Islet of Langerhans (tissue), 1 donor: ENCODE measurements around the gene STARD3NL.

ENCODE experiments used
- FAIRE-seq: peaks from one replicate; lab custom pipeline; 2011; peaks lifted over from hg19 to GRCh38; lab: Jason Lieb, UNC

STARD3NL gene

DNA sequence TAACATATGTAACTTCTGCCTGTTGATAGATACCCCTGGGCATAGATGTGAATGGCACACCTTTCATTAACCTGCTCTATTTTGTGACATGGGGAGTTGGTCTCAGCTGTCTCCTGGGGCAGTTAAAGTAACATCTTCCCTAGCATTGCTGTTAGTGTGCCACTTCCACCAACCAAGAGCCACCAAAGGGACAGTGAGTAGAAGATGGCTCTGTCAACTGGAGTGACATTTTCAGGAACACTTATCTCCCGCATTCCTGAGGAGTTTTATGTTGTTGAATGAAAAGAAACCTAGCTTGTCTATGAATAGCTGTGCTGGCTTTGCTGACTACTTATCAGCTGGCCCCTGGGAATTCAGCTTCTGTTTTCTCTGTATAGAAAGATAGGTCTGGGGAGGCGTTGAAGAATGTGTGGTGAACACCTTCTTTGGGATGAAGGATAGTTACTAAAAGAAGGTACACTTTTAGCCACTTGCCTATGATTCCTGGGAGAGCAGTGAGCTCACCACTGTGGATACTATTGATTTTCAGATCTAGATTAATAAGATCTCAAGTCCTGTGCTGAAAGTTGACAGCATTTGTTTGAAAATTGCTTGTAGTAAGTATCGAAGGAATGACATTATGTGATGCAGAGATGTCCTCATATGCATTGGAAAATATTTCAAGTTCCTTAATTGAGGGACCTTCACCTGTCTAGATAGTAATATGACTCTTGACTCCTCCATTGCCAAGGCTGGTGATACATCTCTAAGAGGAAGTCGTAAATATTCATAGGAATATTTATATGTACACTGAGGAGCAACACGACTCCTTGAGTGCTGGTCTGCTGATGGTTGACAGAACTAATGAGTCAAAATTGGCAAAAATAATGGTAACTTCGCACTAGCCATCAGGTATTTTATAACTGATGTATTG is 7.6 kb downstream of the STARD3NL start:
- no peak for FAIRE-seq

DNA sequence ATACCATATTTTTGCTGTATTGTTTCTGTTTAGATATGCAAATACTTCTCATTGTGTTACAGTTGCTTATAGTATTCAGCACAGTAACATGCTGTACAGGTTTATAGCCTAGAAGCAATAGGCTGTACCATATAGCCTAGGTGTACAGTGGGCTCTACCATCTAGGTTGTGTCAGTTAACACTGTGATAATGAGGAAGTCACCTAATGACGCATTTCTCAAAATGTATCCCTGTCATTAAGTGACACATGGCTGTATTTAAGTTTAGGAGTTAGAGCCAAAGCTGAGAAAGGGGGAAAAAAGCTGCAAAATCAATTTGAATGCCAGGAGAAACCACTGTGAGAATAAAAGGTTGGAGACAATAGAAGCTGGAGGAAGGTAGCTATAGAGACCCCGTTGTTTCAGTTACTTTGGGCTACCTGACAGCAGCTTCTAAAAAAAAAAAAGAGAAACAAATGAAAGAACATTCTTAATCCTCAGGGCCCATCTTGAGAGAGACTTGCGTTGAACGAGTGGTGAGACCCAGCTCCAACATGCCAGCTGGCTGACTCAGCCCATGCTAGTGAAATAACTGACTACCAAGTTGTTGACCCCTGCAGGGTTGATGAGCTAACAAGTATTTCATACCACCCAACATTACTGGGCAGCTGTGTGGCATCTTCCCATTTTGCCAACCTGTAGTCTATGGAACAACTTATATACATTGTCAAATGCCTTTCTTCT is 8.7 kb downstream of the STARD3NL start:
- FAIRE-seq = no peak

DNA sequence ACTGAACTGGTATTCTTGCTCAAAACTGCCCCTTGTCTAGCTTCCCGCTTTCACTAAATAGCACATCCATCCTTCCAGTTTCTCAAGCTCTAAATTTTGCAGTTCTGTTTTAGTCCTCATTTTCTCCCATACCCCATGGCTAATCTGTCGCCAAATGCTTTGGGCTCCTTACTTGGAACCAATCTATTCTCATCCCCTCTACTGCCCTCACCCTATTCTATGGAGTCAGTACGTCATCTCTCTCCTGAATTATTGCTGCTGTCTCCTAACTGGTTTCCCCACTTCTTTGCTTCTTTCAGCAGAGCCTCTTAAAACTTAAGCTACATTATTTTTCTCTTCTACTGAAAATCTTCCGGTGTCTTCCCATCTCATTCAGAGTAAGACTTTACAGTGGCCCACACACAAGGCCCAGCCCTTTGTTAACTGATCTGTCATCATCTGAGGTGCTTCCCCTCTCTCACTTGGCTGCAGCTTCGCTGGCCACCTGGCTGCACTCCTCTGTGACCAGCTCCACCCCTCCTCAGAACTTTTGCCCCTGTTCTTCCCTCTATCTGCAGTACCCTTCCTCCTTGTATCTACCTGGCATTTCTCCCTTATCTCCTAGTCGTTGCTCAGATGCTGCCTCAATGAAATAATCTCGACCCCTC is 9.9 kb downstream of the STARD3NL start:
- FAIRE-seq = no peak

DNA sequence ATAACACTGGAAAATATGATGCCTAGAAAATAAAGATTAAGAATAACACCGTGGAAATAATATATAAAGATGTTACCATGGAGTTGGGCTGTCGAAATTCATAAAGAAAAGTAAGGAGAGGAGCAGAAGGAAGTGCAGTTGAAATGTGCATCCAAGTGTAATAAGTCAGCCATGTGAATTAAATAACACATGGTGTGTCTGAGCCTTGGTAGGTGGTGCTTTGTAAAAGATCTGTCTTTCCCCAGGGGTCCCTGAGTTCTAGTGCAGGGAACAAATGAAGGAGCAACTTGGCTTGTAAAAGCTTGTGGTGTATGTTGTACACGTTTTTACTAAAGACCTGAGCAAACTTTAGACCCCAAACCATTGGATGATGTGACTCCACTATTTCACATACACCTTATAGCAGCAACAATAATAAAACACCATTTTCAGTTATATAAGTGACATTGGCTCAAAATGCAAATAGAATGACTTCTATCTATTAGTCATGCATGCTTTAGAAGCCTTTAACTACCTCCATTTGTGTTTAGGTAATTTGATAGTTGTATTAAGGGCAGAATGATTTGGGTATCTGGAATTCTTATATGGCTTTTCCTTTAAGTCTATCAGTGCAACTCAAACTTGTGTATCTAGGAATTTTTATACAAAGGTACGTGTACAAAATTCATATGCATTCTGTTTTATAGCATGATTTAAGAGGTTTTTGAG is 11.3 kb downstream of the STARD3NL start:
- no peak for FAIRE-seq

DNA sequence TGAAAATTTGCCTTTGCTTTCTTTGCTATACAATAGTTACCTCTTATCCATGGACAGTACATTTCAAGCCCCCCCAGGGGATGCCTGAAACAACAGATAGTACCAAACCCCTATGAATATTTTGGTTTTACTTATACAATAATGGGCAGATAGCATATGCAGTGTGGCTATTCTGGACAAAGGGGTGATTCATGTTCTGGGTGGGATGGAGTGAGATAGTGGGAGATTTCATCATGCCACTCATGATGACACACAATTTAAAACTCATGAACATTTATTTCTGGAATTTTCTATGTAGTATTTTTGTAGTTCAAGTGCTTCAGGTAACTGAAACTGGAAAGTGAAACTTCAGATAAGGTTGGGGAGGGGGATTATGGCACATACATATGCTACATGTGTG is 12.0 kb downstream of the STARD3NL start:
- FAIRE-seq = no peak

DNA sequence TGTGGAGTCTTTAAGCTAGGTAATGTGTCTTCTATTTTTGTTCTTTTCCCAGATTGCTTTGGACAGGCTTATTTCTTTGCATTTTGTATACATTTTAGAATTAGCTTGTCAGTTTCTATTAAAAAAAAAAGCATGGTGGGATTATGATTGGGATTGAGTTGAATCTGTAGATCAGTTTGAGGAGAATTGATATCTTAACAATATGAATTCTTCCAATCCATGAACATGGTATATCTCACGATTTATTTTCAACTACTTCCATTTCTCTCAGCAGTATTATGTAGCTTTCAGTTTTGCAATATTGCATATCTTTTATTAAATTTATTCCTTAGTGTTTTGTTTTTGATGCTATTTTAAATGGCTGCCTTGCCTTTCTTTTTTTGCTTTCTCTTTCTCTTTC is 13.7 kb downstream of the STARD3NL start:
- no peak for FAIRE-seq

DNA sequence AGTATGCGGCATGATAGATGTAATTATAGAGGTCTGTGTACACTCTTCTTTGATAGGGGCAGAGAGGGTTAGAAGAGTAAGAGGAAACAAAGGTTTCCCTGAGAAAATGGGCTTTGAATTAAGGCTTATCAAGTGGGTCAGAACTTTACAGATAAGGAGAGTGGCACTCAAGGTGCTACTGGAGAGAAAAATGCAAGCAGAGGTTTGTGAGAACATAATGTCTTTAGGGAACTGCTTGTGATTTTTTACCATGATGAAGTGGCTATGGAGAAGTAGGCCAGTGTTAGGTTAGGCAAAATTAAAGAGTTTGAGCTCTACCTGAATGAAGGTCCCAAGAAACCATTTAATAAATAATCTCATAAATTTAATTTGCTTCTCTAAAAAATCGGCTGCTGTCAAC is 14.3 kb downstream of the STARD3NL start:
- no peak for FAIRE-seq

DNA sequence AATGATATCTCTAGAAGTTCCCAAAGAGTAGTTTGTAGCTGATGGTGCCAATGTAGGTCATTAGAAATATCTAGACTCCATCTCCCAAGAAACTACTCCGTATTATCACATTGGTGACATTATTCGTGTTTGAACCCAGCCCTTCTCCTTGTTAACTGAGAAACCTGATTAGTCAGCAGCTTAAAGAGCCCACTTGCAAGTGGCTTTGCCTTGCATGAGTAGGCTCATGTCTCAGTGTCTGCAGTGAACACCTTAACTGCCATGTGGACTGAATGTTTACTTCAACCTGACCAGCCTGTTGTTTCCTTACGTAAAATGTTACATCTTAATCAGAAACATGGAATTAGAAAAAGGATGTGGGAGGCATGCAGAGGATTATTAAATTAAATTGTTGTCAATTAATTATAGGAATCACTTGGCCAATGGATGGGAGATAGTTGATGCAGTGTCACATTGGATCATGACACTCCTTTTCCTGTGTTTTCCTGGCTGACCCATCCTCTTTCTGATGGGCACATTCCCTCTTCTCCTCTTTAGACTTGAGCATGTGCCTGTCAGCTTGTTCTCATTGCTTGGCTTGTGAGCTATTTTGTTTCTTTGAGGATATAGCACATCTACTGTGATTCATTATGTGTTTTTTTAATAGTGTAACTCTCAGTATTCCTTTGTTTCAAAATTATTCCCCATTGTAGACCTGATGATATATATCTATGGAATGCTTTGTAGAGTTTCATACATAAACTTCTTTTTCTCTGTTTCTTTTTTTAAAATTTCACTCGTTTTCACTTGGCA is 18.0 kb downstream of the STARD3NL start:
- FAIRE-seq = no peak

DNA sequence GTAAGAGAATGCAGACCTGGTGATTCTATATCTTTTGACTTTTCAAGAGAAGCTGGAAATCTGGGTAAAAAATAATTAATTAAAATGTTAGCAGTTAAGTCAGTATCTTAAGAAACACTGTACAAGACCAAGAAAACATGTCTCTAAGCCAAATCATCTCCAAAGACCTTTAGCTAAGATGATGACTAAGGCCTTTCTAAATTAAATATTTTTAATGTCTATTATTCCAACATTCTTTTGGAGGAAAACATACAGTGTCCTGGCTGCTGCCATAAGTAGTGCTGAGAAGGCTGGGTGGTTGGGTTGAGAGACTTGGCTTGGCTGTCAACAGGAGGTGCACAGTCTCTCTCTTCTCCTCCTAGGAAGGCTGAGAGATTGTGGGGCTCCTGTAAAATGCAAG is 20.3 kb downstream of the STARD3NL start:
- no peak for FAIRE-seq

DNA sequence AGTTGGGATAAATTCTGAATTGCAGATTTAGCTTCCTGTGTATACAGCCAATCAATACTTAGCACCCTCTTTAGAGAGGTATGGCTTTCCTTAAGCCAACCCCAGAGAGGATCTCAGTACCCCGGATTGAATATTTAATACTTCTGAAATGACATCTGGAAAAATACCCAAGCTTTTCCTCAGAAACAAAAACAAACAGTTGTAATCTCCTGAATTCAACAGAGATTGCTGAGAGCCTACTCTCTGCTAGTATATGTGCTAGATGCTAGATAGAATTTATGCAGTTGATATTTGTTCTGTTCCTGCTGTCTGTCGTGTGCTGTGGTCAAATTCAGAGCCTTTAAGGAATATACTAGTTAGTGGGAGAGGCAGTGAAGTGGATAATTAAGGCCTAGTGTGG is 21.1 kb downstream of the STARD3NL start:
- FAIRE-seq = no peak

DNA sequence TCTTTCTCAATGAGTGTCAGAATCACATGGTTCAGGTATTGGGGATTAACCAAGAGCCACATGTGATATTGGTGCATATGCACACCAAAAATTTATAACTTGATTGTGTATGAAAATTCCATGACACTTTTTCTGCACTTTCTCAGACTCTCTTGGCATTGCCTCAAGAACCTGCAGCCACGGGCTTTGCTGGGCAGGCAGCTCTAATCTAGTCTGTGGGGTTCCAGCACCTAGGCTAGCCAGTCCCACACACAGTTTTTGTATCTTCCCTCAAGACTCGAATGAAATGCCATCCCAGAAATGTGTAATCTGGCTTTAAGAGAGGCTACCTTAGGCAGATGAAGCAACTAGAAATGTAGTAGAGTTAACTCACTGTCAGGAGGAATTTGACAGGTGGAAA is 21.7 kb downstream of the STARD3NL start:
- no peak for FAIRE-seq

DNA sequence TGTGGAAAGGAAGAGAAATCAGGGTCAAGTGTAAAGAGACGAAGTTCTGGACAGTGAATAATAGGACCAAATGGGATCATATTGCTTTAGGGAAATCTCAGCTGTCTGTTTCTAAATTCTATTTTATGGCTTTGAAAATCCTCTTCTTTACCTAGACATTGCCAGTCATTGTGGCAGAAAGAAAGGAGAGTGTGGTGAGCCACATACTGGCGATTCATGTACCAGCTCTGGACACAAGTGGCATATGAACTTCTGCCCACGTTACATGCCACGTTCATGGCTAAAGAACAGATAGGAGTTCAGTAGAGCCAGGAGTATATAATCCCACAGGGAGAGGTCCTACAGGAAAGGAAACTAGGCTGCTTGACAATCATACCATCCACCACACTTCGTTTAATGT is 28.0 kb downstream of the STARD3NL start:
- FAIRE-seq = no peak

DNA sequence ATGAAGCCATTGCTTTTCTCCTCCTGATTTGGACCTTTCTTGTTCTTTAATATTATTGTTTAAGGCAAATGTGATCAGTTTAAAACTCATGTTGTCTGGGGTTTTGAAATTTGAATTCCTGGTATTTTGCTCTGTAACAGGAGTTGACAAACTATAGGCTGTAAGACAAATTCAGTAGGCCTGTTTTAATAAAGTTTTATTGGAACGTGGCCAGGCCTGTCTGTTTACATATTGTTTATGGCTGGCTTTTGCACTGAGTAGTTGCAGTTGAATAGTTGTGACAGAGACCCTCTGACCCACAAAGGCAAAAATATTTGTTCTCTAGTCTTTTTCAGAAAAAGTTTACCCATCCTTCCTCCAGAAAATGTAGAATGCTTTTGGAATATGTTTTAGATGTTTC is 29.8 kb downstream of the STARD3NL start:
- no peak for FAIRE-seq

DNA sequence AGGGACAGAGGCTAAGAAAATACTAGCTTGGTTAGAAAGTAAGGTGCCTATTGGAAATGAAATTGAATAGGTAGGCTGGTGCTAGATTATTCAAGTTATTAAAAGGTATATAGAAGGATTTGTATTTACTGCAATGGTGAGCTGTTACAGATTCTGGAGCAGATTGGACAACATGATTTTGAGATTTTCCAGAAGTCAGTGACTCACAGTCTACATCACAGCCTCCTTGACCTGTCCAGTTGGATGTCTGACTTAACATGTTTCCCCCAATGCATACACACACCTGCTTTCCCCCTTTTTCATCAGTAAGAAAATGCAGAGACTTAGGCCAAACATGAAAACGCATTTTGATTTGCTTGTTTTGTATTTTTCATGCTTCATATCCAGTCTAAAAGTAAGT is 33.4 kb downstream of the STARD3NL start:
- no peak for FAIRE-seq

DNA sequence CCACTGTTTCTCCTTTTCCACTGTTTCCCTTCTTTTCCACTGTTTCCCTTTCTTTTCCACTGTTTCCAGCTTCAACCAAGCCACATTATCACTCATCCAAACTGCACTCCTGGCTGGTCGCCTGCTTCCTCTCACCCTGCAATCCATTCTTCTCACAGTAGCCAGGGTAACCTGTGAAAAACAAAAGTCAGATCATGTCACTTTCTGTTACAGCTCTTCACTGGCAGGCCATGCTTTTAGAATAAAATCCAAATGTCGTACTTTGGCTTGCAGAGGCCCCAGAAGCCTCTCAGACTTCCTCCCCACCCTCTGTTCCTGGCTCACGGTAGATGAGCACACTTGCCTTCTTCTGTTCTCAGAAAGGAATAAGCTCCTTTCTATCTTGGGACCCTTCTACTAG is 33.9 kb downstream of the STARD3NL start:
- peak; percentile 91 for FAIRE-seq

DNA sequence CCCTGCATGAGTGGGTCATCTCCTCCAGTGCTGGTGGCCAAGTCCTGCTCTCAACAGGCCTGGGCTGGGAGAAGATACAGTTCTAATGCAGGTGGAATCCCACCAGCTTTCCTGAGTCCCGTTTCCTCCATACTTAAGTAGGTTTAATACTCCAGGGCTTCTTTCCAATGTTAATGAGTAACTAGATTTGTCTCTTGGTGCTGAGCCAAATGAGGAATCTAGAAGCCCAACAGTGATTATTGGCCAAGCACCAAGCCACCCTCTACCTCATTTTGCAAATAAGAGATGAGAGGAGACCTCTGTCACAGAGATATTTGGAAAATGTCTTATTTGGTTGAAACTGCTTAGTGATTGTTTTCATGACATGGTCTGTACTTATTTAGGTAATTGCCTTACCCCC is 37.1 kb downstream of the STARD3NL start:
- FAIRE-seq = peak; percentile 88

DNA sequence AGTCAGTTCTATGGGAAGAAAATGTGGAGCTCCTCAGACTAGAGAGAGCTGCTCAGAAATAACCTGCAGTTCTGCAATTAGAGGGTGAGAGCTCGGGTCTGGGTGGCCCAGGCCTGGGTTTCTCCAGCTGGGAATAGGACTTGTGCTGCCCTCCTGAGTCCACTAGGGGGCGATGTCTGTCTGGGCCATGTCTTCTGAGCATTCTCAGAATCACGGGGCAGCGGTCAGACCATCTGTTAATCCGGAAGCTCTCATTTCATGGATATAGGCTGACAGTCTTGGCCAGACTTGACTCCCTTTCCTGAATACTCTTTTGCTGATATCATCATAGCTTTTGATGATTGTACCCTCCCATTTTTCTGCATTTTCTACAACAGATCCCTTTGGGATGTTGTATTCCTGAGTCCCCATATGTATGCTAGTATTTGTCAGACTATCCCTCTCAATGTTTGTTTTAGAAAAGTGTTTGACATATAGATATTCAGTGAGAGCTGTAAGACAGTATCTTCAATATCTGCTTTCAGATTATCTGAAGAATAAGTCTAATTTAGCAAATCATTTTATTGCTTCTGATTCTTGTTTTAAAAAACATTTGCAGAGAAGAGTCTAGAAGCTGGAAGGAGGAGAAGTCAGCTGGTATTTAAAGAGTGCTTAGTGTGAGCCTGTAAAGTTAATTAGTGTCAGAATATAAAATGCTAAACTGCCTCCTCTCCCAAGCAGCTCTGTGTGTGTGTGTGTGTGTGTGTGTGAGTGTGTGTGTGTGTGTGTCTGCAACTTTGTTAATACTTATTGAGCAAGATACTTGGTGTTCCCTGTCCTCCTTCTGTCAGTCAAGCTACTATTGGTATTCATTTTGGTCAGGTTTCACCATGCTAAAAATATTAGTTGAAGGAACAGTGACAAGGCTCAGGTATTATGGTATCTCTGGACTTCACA is 38.0 kb downstream of the STARD3NL start:
- FAIRE-seq = peak; percentile 86

DNA sequence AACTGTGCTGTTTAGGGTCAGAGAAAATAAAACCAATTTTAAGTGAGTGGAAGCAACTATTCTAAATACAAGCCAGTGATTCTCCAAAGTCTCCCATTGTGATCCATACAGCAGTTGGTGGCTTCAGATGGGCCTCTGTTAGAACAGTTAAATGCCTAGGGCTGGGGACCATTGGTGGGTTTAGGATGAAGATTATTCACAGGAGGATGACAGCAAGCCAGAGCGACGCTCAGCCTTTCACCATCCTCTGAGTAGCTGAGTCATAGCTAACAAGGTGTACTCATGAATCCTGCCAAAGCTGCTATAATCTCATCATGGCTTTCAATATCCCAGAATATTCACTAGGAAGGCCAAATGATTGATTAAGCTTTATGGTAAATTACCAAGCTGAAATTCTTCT is 39.6 kb downstream of the STARD3NL start:
- FAIRE-seq = peak; percentile 55

DNA sequence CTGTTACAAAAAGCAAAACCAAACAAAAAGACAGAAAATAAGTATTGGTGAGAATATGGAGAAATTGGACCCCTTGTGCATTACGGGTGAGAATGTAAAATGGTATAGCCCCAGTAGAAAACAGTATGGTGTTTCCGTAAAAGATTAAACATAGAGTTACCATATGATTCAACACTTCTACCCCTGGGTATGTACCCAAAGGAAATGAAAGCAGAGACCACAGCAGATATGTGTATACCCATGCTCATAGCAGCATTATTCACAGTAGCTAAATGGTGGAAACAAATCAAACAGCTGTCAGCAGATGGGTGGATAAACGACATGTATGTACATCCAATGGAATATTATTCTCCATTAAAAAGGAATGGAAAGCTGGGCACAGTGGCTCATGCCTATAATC is 42.4 kb downstream of the STARD3NL start:
- FAIRE-seq = no peak

DNA sequence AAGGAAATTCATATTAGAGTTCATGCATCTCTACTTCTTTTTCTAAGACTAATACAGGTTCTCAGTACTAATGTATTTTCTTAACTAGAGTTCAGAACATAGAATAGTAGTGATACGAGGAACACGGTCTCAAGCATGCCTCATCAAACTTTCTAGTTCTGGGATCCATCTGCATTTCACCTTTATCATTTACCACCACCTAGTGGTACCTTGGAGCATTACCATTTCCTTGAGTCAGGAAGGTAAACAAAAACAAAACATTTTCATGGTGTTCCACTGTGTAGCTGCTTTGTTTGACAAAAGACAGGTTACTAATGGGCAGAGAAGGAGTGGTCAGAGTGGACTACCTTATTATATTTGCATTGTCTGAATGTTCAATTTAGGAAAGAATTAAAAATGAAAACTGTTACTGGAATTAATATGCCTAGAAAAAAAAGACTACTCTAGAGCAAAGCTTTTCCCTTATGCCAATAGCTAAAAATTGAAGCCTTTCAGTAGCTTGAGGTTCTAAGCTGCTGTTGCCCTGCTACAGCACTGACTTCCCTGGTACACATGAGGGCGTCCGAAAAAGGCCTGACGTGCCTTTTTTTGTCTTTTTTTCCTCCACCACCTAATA is 44.5 kb downstream of the STARD3NL start:
- peak; percentile 99 for FAIRE-seq
